Measurements from ENCODE around the gene SV2C.

DNA sequence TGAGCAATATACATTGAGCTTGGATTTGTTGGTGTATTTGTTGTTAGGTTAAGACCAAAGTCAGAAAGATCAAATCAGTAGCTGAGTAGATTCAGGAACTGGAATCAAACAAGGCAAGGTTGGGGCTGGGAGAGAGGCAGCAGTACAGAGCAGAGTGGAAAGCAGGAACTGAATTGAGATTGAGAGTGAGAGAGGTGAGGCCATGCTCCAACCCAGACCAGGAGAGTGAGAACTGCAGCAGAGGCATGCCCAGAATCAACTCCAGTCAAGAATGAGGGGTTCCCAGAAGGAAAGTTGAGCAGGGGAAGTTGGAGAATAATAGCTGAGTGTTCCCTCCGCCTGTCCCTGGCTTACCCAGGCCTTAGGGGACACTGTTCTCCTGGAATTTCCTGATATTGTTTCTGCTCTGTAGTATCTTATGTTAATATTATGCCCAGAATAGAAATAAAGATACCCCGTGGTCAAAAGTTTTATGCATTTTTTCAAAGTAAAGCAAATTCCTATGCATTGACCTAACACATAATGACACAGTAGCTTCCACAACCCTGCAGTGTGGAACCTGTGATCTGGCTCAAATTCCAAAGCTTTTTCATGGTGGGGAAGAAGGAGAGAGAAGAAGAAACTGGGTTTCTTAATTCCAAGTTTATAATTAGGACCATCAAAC, 82.7 kb downstream of the SV2C start:
- TF ChIP-seq, protein P1, sequence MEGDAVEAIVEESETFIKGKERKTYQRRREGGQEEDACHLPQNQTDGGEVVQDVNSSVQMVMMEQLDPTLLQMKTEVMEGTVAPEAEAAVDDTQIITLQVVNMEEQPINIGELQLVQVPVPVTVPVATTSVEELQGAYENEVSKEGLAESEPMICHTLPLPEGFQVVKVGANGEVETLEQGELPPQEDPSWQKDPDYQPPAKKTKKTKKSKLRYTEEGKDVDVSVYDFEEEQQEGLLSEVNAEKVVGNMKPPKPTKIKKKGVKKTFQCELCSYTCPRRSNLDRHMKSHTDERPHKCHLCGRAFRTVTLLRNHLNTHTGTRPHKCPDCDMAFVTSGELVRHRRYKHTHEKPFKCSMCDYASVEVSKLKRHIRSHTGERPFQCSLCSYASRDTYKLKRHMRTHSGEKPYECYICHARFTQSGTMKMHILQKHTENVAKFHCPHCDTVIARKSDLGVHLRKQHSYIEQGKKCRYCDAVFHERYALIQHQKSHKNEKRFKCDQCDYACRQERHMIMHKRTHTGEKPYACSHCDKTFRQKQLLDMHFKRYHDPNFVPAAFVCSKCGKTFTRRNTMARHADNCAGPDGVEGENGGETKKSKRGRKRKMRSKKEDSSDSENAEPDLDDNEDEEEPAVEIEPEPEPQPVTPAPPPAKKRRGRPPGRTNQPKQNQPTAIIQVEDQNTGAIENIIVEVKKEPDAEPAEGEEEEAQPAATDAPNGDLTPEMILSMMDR (conservative IDR thresholded peaks at IDR 0.05 in 1 of 2, IDR thresholded peaks at IDR 0.05 in 1 of 2; ENCODE audit: extremely low read depth in 1 of 2, insufficient read depth in 1 of 2, low read depth in 1 of 2, low read length in 2 of 2): no peak
- TF ChIP-seq EZH2 (IDR thresholded peaks at IDR 0.05; ENCODE audit: borderline replicate concordance, low read length): no peak

All from mammary epithelial cell (primary cell).